H9 (cell line): Measurements from ENCODE around the gene PRKAG1. TPM values are rescaled to one million over a fixed set of nuclear protein-coding genes. Genes with fewer than 3 reads are reported as not detected.

ENCODE experiments used
- DNase-seq: peaks from one replicate; pipeline ENCODE4 v3.0.0-alpha.2; 2017
- H2AFZ ChIP-seq: one replicate; pipeline ENCODE4 v1.6.1; 2013; ENCODE audit warnings: mild to moderate bottlenecking, low read length, control low read depth, moderate library complexity
- H2AK5ac ChIP-seq: 2 replicates; pipeline ENCODE4 v1.6.1; 2013; ENCODE audit warnings: low read length, control low read depth, mixed read lengths; ENCODE audit not compliant: insufficient read length
- H2BK120ac ChIP-seq: one replicate; pipeline ENCODE4 v1.6.1; 2013; ENCODE audit warnings: low read depth, mild to moderate bottlenecking, low read length, control low read depth, inconsistent platforms; ENCODE audit not compliant: poor library complexity, severe bottlenecking
- H2BK12ac ChIP-seq: 2 replicates; pipeline ENCODE4 v1.6.1; 2013; ENCODE audit warnings: low read length, control low read depth, mixed read lengths, low read depth; ENCODE audit not compliant: insufficient read length
- H2BK15ac ChIP-seq: 2 replicates; pipeline ENCODE4 v1.6.1; 2013; ENCODE audit warnings: low read depth, low read length, control low read depth
- H2BK20ac ChIP-seq: one replicate; pipeline ENCODE4 v1.6.1; 2013; ENCODE audit warnings: low read depth, mild to moderate bottlenecking, low read length, control low read depth, inconsistent platforms; ENCODE audit not compliant: poor library complexity, severe bottlenecking
- H2BK5ac ChIP-seq: 2 replicates; pipeline ENCODE4 v1.6.1; 2013; ENCODE audit warnings: low read length, control low read depth, mixed read lengths; ENCODE audit not compliant: insufficient read length
- H3K14ac ChIP-seq: 2 replicates; pipeline ENCODE4 v1.6.1; 2013; ENCODE audit warnings: low read length, control low read depth; ENCODE audit not compliant: insufficient read depth
- H3K18ac ChIP-seq: 2 replicates; pipeline ENCODE4 v1.6.1; 2013; ENCODE audit warnings: low read depth, mild to moderate bottlenecking, mixed read lengths, low read length, control low read depth; ENCODE audit not compliant: insufficient read length
- H3K23ac ChIP-seq: 2 replicates; pipeline ENCODE4 v1.6.1; 2013; ENCODE audit warnings: low read length, control low read depth, mixed read lengths, low read depth; ENCODE audit not compliant: insufficient read length
- H3K23me2 ChIP-seq: 2 replicates; pipeline ENCODE4 v1.6.1; 2013; ENCODE audit warnings: low read depth, mild to moderate bottlenecking, mixed read lengths, low read length, control low read depth; ENCODE audit not compliant: insufficient read length, poor library complexity, severe bottlenecking
- H3K27ac ChIP-seq: 2 replicates; pipeline ENCODE4 v1.5.1; 2013; ENCODE audit warnings: low read length, control low read depth, mixed read lengths, low read depth; ENCODE audit not compliant: insufficient read length
- H3K27me3 ChIP-seq: 2 replicates; pipeline ENCODE4 v1.6.1; 2013; ENCODE audit warnings: low read length, control low read depth, inconsistent platforms; ENCODE audit not compliant: insufficient read depth
- H3K4ac ChIP-seq: 2 replicates; pipeline ENCODE4 v1.6.1; 2013; ENCODE audit warnings: low read depth, mild to moderate bottlenecking, control low read depth, inconsistent platforms, low read length, moderate library complexity
- H3K4me1 ChIP-seq: 2 replicates; pipeline ENCODE4 v1.6.1; 2013; ENCODE audit warnings: low read length, control low read depth, inconsistent platforms; ENCODE audit not compliant: insufficient read depth
- H3K4me2 ChIP-seq: 2 replicates; pipeline ENCODE4 v1.6.1; 2013; ENCODE audit warnings: low read length, control low read depth, mixed read lengths; ENCODE audit not compliant: insufficient read length, insufficient read depth
- H3K56ac ChIP-seq: 2 replicates; pipeline ENCODE4 v1.6.1; 2013; ENCODE audit warnings: low read depth, mild to moderate bottlenecking, mixed read lengths, low read length, control low read depth; ENCODE audit not compliant: insufficient read length
- H3K79me1 ChIP-seq: 2 replicates; pipeline ENCODE4 v1.6.1; 2013; ENCODE audit warnings: low read depth, mild to moderate bottlenecking, moderate library complexity, low read length, control low read depth, inconsistent platforms; ENCODE audit not compliant: insufficient read depth, poor library complexity, severe bottlenecking
- H3K79me2 ChIP-seq: 2 replicates; pipeline ENCODE4 v1.6.1; 2013; ENCODE audit warnings: low read length, control low read depth, inconsistent platforms; ENCODE audit not compliant: insufficient read depth
- H3K9ac ChIP-seq: 2 replicates; pipeline ENCODE4 v1.6.1; 2013; ENCODE audit warnings: low read length, control low read depth, mixed read lengths; ENCODE audit not compliant: insufficient read length; ENCODE audit errors: extremely low read depth
- H3K9me3 ChIP-seq: one replicate; pipeline ENCODE4 v1.6.1; 2013; ENCODE audit warnings: low read depth, low read length, inconsistent platforms; ENCODE audit not compliant: control insufficient read depth
- H3T11ph ChIP-seq: one replicate; pipeline ENCODE4 v1.6.1; 2013; ENCODE audit warnings: mild to moderate bottlenecking, low read length, control low read depth, inconsistent platforms
- H4K20me1 ChIP-seq: one replicate; pipeline ENCODE4 v1.6.1; 2013; ENCODE audit not compliant: control insufficient read depth, insufficient read length, insufficient read depth
- H4K5ac ChIP-seq: 2 replicates; pipeline ENCODE4 v1.6.1; 2013; ENCODE audit warnings: low read depth, mild to moderate bottlenecking, mixed read lengths, low read length, control low read depth; ENCODE audit not compliant: insufficient read length
- H4K8ac ChIP-seq: replicated peaks from 2 replicates; pipeline ENCODE4 v1.6.1; 2013; ENCODE audit warnings: low read length, control low read depth, mixed read lengths, low read depth; ENCODE audit not compliant: insufficient read length
- H4K91ac ChIP-seq: 2 replicates; pipeline ENCODE4 v1.6.1; 2013; ENCODE audit warnings: low read depth, mild to moderate bottlenecking, moderate library complexity, mixed read lengths, low read length, control low read depth; ENCODE audit not compliant: insufficient read length
- H3K27ac Mint-ChIP-seq, 3 experiments: 2 replicates in 2 of 3; 3 replicates in 1 of 3; pipeline ENCODE4 v1.8.0; 2020 to 2021; ENCODE audit warnings: mixed read lengths in 3 of 3, mild to moderate bottlenecking in 1 of 3, moderate library complexity in 1 of 3
- H3K27me3 Mint-ChIP-seq: 2 replicates; pipeline ENCODE4 v1.8.0; 2021; ENCODE audit warnings: low read depth, mild to moderate bottlenecking, moderate library complexity, mixed read lengths
- H3K36me3 Mint-ChIP-seq, 3 experiments: 2 replicates in 2 of 3; 3 replicates in 1 of 3; pipeline ENCODE4 v1.8.0; 2020 to 2021; ENCODE audit warnings: low read depth in 3 of 3, mixed read lengths in 3 of 3; ENCODE audit not compliant: insufficient read depth in 1 of 3
- H3K4me1 Mint-ChIP-seq, 2 experiments: 2 replicates each; pipeline ENCODE4 v1.8.0; 2020; ENCODE audit warnings: mixed read lengths in 2 of 2
- H3K4me3 Mint-ChIP-seq, 2 experiments: 2 replicates in 1 of 2; 3 replicates in 1 of 2; pipeline ENCODE4 v1.8.0; 2020 to 2021; ENCODE audit warnings: mild to moderate bottlenecking in 2 of 2, mixed read lengths in 2 of 2, moderate library complexity in 1 of 2
- H3K9me3 Mint-ChIP-seq, 2 experiments: 2 replicates in 1 of 2; 3 replicates in 1 of 2; pipeline ENCODE4 v1.8.0; 2020; ENCODE audit warnings: mild to moderate bottlenecking in 2 of 2, mixed read lengths in 2 of 2, moderate library complexity in 1 of 2
- WGBS: extraction: QIAGEN DNeasy Blood & Tissue Kit; methylation state at CpG from one replicate; pipeline ENCODE4 v1.1.7; 2013; ENCODE audit warnings: missing lambda C conversion rate, low lambda C conversion rate, mixed read lengths; ENCODE audit not compliant: insufficient read length; ENCODE audit errors: extremely low coverage; 5-methylcytosine and 5-hydroxymethylcytosine counted together
- total RNA-seq: library from RNA; stranded (reverse); gene quantifications from 2 replicates; pipeline ENCODE4 v1.2.1, GENCODE V29; 2021
- TF ChIP-seq, protein P1 (sequence below): fragments of 200-600 bp; sonication (generic); conservative IDR thresholded peaks from 3 replicates; pipeline ENCODE4 v1.8.0; 2021; ENCODE audit warnings: antibody characterized with exemption, mild to moderate bottlenecking

The PRKAG1 gene
- total RNA-seq, 1 experiment from 2014 or later = 34.8 TPM

DNA sequence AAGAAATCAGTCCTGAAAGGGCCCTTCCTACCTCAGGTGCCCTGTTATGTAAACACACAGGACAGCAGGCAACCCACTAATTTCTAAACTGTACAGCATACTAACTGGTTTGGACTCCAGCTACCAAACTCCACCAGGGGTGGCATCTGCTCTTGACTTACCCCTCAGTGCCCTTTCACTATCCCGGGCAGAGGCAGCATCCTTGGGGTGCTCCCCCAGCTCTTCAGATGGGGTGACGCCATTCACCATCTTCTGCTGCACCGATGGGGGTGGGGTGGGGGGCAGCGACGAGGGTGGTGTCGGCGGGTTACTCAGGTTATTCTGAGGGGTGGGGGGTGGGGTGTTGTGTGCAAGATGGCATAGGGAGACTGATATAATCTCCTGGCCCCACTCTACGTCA, 11.5 kb upstream of the PRKAG1 start:
- H3K23ac ChIP-seq = no peak overlapping the region
- no peak overlapping the region for H3K4ac ChIP-seq
- no peak overlapping the region for H2BK5ac ChIP-seq
- H3T11ph ChIP-seq = no peak overlapping the region
- no peak overlapping the region for H3K9ac ChIP-seq
- no peak overlapping the region for H4K5ac ChIP-seq
- no peak overlapping the region for H2BK120ac ChIP-seq
- no peaks in the 10 kb centered on the region for H3K79me1 ChIP-seq
- H3K36me3 Mint-ChIP-seq = peaks cover 47 to 92% (median 88%) of the 10 kb centered on the region in 3 experiments
- H3K18ac ChIP-seq = no peak overlapping the region
- no peak overlapping the region for H3K4me2 ChIP-seq
- H3K56ac ChIP-seq = no peak overlapping the region
- H3K9me3 Mint-ChIP-seq = no peaks in the 10 kb centered on the region
- no peaks in the 10 kb centered on the region for H3K79me2 ChIP-seq
- H3K4me3 Mint-ChIP-seq = no peak overlapping the region
- no peak overlapping the region for H3K27ac ChIP-seq
- no peak overlapping the region for H2BK12ac ChIP-seq
- WGBS = no CpG with 5 or more reads among the region's 8 CpGs
- no peak overlapping the region for H4K8ac ChIP-seq
- H3K23me2 ChIP-seq = no peaks in the 10 kb centered on the region
- no peak overlapping the region for H2BK15ac ChIP-seq
- H4K91ac ChIP-seq = no peak overlapping the region
- H3K27me3 Mint-ChIP-seq = no peaks in the 10 kb centered on the region; the same call in 1 of the 2 replicates
- no peaks in the 10 kb centered on the region for H3K27me3 ChIP-seq
- TF ChIP-seq, protein P1, sequence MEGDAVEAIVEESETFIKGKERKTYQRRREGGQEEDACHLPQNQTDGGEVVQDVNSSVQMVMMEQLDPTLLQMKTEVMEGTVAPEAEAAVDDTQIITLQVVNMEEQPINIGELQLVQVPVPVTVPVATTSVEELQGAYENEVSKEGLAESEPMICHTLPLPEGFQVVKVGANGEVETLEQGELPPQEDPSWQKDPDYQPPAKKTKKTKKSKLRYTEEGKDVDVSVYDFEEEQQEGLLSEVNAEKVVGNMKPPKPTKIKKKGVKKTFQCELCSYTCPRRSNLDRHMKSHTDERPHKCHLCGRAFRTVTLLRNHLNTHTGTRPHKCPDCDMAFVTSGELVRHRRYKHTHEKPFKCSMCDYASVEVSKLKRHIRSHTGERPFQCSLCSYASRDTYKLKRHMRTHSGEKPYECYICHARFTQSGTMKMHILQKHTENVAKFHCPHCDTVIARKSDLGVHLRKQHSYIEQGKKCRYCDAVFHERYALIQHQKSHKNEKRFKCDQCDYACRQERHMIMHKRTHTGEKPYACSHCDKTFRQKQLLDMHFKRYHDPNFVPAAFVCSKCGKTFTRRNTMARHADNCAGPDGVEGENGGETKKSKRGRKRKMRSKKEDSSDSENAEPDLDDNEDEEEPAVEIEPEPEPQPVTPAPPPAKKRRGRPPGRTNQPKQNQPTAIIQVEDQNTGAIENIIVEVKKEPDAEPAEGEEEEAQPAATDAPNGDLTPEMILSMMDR = no peak
- H3K4me1 ChIP-seq = no peaks in the 10 kb centered on the region
- no peaks in the 10 kb centered on the region for H4K20me1 ChIP-seq
- H2BK20ac ChIP-seq = no peak overlapping the region
- H3K27ac Mint-ChIP-seq = no peak overlapping the region; a peak in 1 of 7 replicates
- H2AK5ac ChIP-seq = no peak overlapping the region
- DNase-seq = no peak
- H3K9me3 ChIP-seq = no peaks in the 10 kb centered on the region
- H2AFZ ChIP-seq = no peak overlapping the region
- H3K4me1 Mint-ChIP-seq = no peaks in the 10 kb centered on the region
- H3K14ac ChIP-seq = no peak overlapping the region
